SK-N-SH (cell line): ENCODE measurements around the gene ERMN. TPM values are rescaled to one million over a fixed set of nuclear protein-coding genes. Genes with fewer than 3 reads are reported as not detected.

Experiments
- CTCF ChIA-PET: fragments of 300-600, 350-600 bp; formaldehyde crosslinking; extraction: SDS; loops from one replicate; lab custom pipeline; 2021; lab: Yijun Ruan, JAX
- POLR2A ChIA-PET: fragments of 350-600 bp; sonication (Branson Sonifier 250); formaldehyde crosslinking; extraction: SDS; loops from one replicate; lab custom pipeline; 2020; ENCODE audit warnings: antibody characterized with exemption, inconsistent platforms; lab: Yijun Ruan, JAX
- DNase-seq: peaks from one replicate; pipeline ENCODE4 v3.0.0; 2012
- H2AFZ ChIP-seq: fragments of 200-600 bp; sonication (generic); 2 replicates; pipeline ENCODE4 v1.8.1; 2016; ENCODE audit warnings: antibody characterized with exemption, mild to moderate bottlenecking, low read depth
- H3F3A ChIP-seq: fragments of 200-600 bp; sonication (generic); replicated peaks from 2 replicates; pipeline ENCODE3; 2016; ENCODE audit warnings: antibody characterized with exemption, mild to moderate bottlenecking; ENCODE audit not compliant: insufficient read depth
- H3K27ac ChIP-seq, 2 experiments: fragments of 200-500 bp in 1 of 2; fragments of 200-600 bp in 1 of 2; sonication (Bioruptor generic) in 1 of 2; sonication (generic), shearing (Covaris generic) in 1 of 2; 2 replicates each; pipeline versions ENCODE4 v1.5.1 to v1.6.1; 2014 to 2016; ENCODE audit warnings: low read depth in 2 of 2, inconsistent platforms in 1 of 2, low read length in 1 of 2, mild to moderate bottlenecking in 1 of 2, mixed read lengths in 1 of 2
- H3K27me3 ChIP-seq: fragments of 200-600 bp; sonication (generic), shearing (Covaris generic); 2 replicates; pipeline ENCODE4 v1.6.1; 2016; ENCODE audit warnings: mixed run types; ENCODE audit not compliant: insufficient read depth
- H3K36me3 ChIP-seq, 2 experiments: fragments of 200-500 bp in 1 of 2; fragments of 200-600 bp in 1 of 2; sonication (Bioruptor generic) in 1 of 2; sonication (generic) in 1 of 2; replicated peaks in 1 of 2; 2 replicates each; pipeline versions ENCODE3 to v1.5.1; 2014 to 2016; ENCODE audit warnings: low read length in 1 of 2, mild to moderate bottlenecking in 1 of 2; ENCODE audit not compliant: insufficient read depth in 2 of 2, control insufficient read depth in 1 of 2
- H3K4me1 ChIP-seq, 2 experiments: fragments of 200-500 bp in 1 of 2; fragments of 200-600 bp in 1 of 2; sonication (Bioruptor generic) in 1 of 2; sonication (generic), shearing (Covaris generic) in 1 of 2; 2 replicates each; pipeline versions ENCODE4 v1.5.1 to v1.6.1; 2014 to 2016; ENCODE audit warnings: low read depth in 1 of 2, low read length in 1 of 2, mixed run types in 1 of 2; ENCODE audit not compliant: insufficient read depth in 2 of 2, control insufficient read depth in 1 of 2
- H3K4me2 ChIP-seq: fragments of 200-600 bp; sonication (generic), shearing (Covaris generic); 2 replicates; pipeline ENCODE4 v1.6.1; 2017; ENCODE audit warnings: mixed run types
- H3K4me3 ChIP-seq, 2 experiments: fragments of 200-500 bp in 1 of 2; fragments of 200-600 bp in 1 of 2; sonication (Bioruptor generic) in 1 of 2; sonication (generic), shearing (Covaris generic) in 1 of 2; 2 replicates each; pipeline versions ENCODE4 v1.5.1 to v1.8.1; 2014 to 2016; ENCODE audit warnings: low read depth in 2 of 2, inconsistent platforms in 1 of 2, low read length in 1 of 2, mild to moderate bottlenecking in 1 of 2, mixed read lengths in 1 of 2, moderate library complexity in 1 of 2
- H3K79me2 ChIP-seq: fragments of 200-600 bp; sonication (generic); 2 replicates; pipeline ENCODE4 v1.8.1; 2017; ENCODE audit warnings: mild to moderate bottlenecking; ENCODE audit not compliant: insufficient read depth
- H3K9ac ChIP-seq: fragments of 200-600 bp; sonication (generic); 2 replicates; pipeline ENCODE4 v1.6.1; 2017; ENCODE audit warnings: mixed run types
- H3K9me2 ChIP-seq: fragments of 200-600 bp; sonication (generic); 2 replicates; pipeline ENCODE4 v1.6.1; 2017; ENCODE audit warnings: mixed run types
- H3K9me3 ChIP-seq: fragments of 200-600 bp; sonication (generic); 2 replicates; pipeline ENCODE4 v1.6.1; 2017; ENCODE audit warnings: mixed run types, mild to moderate bottlenecking, moderate library complexity
- H4K20me1 ChIP-seq: fragments of 200-600 bp; sonication (generic); 2 replicates; pipeline ENCODE4 v1.6.1; 2017; ENCODE audit warnings: mild to moderate bottlenecking, mixed run types; ENCODE audit not compliant: insufficient read depth
- CTCF ChIP-seq: fragments of 200-600 bp; sonication (generic); IDR thresholded peaks from 2 replicates; pipeline ENCODE4 v1.6.1; 2017; ENCODE audit warnings: antibody characterized with exemption, mild to moderate bottlenecking, moderate library complexity
- POLR2AphosphoS5 ChIP-seq: IDR thresholded peaks from 2 replicates; pipeline ENCODE4 v1.6.1; 2012; ENCODE audit warnings: low read depth, low read length
- REST ChIP-seq: IDR thresholded peaks from 2 replicates; pipeline ENCODE4 v1.6.1; 2012; ENCODE audit warnings: mild to moderate bottlenecking, low read depth, low read length, moderate library complexity
- SIN3A ChIP-seq: IDR thresholded peaks from 2 replicates; pipeline ENCODE4 v1.6.1; 2012; ENCODE audit warnings: low read depth, mild to moderate bottlenecking, low read length, moderate library complexity, borderline replicate concordance
- TCF12 ChIP-seq: IDR thresholded peaks from 2 replicates; pipeline ENCODE4 v1.4.0; 2012
- YY1 ChIP-seq: IDR thresholded peaks from 2 replicates; pipeline ENCODE4 v1.4.0; 2012; ENCODE audit warnings: low read depth, mild to moderate bottlenecking
- ZBTB33 ChIP-seq: IDR thresholded peaks from 2 replicates; pipeline ENCODE4 v1.4.0; 2012; ENCODE audit warnings: low read depth, borderline replicate concordance
- WGBS: methylation state at CpG from one replicate; pipeline ENCODE4 v1.1.6; 2017; ENCODE audit warnings: low lambda C conversion rate; 5-methylcytosine and 5-hydroxymethylcytosine counted together
- polyA plus RNA-seq, 3 experiments: library from polyadenylated mRNA; depleted of rRNA; stranded (reverse); fragments of >200 nt; gene quantifications; 2 replicates each; pipeline ENCODE4 v1.2.3, GENCODE V29; 2012
- TF ChIP-seq, protein P1 (sequence below): fragments of 150-350 bp; IDR thresholded peaks from 2 replicates; pipeline ENCODE4 v1.6.1; 2016; ENCODE audit warnings: mild to moderate bottlenecking, low read depth, low read length

Gene ERMN
- polyA plus RNA-seq, 1 of the 3 experiments (the other 2 are of a cell fraction): not detected

DNA sequence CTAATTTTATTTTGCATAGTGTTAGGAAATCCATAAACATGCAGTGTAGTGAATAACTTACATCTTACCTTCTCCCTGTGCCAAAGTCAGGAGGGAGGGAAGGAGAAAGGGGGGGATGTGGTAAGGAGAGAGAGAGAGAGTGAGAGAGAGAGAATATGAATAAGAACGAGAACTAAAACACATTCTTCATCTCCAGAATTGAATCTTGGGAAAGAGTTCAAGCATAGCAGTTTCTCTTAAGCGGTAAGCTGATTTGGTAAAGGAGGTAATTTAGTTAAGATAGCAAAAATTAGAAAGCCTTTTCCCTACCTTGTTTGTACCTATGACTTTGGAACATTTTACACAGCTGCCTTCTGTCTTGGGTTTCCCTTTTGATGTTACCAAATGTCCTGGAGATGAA lies 15.7 kb downstream of the ERMN start:
- TF ChIP-seq ZBTB33 (no peak), YY1 (no peak), CTCF (no peak)
- H3K4me3 ChIP-seq: no peak overlapping the region
- no peak overlapping the region for H3K27ac ChIP-seq
- H3K27me3 ChIP-seq: no peaks in the 10 kb centered on the region
- no peaks in the 10 kb centered on the region for H3K36me3 ChIP-seq
- ChIA-PET CTCF (interaction anchor here (3.1 to 11.6 kb wide), 2 partner anchors 18 to 28 kb away, joined by 15 to 123 read pairs; no protein-coding TSS in a partner anchor), POLR2A (no interaction called here)
- no peaks in the 10 kb centered on the region for H3K79me2 ChIP-seq
- H3K9me3 ChIP-seq: no peaks in the 10 kb centered on the region
- no peak for DNase-seq
- no peak overlapping the region for H2AFZ ChIP-seq
- peaks cover 5% of the 10 kb centered on the region for H3F3A ChIP-seq
- WGBS: 21% methylated on average over 2 of the region's 2 CpGs
- H3K9ac ChIP-seq: no peak overlapping the region
- H3K4me1 ChIP-seq: 0 out of 4 replicates have a peak, but pooled peaks cover 0 to 7% of the 10 kb centered on the region in 2 experiments
- H4K20me1 ChIP-seq: no peaks in the 10 kb centered on the region
- H3K9me2 ChIP-seq: no peaks in the 10 kb centered on the region
- no peak overlapping the region for H3K4me2 ChIP-seq

GRCh38 chr2:157307021-157307420 lies 18.6 kb downstream of the ERMN start:
- Histone ChIP-seq H3K79me2 (no peaks in the 10 kb centered on the region), H3K4me3 (no peak overlapping the region), H4K20me1 (no peaks in the 10 kb centered on the region), H3F3A (no peaks in the 10 kb centered on the region), H3K9me3 (no peaks in the 10 kb centered on the region), H3K4me2 (no peak overlapping the region)
- POLR2A ChIA-PET: no interaction called here
- TF ChIP-seq CTCF (peak; percentile 43), POLR2AphosphoS5 (no peak), REST (no peak), SIN3A (no peak), TCF12 (no peak)
- TF ChIP-seq, protein P1, sequence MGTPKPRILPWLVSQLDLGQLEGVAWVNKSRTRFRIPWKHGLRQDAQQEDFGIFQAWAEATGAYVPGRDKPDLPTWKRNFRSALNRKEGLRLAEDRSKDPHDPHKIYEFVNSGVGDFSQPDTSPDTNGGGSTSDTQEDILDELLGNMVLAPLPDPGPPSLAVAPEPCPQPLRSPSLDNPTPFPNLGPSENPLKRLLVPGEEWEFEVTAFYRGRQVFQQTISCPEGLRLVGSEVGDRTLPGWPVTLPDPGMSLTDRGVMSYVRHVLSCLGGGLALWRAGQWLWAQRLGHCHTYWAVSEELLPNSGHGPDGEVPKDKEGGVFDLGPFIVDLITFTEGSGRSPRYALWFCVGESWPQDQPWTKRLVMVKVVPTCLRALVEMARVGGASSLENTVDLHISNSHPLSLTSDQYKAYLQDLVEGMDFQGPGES: no peak
- TF ChIP-seq, all 33 proteins: peak for 1
- Histone ChIP-seq H3K36me3 (no peaks in the 10 kb centered on the region), H2AFZ (no peak overlapping the region), H3K9ac (no peak overlapping the region), H3K27me3 (no peaks in the 10 kb centered on the region), H3K27ac (no peak overlapping the region), H3K9me2 (no peaks in the 10 kb centered on the region), H3K4me1 (0 out of 4 replicates have a peak, but pooled peaks cover 0 to 3% of the 10 kb centered on the region in 2 experiments)
- whole genome bisulfite sequencing: 3% methylated on average over 1 of the region's 1 CpG
- CTCF ChIA-PET: interaction anchor here (1.2 to 11.6 kb wide), 2 partner anchors 20 to 31 kb away, joined by 6 to 123 read pairs; no protein-coding TSS in a partner anchor
- DNase-seq: no peak
